Suppressor macrophage treated with lipopolysaccharide for 4 hours (primary cell): ENCODE results near the gene PAX2.

Experiments
- DNase-seq: peaks from one replicate; pipeline ENCODE4 v3.0.0-alpha.2; 2020

Gene PAX2

DNA sequence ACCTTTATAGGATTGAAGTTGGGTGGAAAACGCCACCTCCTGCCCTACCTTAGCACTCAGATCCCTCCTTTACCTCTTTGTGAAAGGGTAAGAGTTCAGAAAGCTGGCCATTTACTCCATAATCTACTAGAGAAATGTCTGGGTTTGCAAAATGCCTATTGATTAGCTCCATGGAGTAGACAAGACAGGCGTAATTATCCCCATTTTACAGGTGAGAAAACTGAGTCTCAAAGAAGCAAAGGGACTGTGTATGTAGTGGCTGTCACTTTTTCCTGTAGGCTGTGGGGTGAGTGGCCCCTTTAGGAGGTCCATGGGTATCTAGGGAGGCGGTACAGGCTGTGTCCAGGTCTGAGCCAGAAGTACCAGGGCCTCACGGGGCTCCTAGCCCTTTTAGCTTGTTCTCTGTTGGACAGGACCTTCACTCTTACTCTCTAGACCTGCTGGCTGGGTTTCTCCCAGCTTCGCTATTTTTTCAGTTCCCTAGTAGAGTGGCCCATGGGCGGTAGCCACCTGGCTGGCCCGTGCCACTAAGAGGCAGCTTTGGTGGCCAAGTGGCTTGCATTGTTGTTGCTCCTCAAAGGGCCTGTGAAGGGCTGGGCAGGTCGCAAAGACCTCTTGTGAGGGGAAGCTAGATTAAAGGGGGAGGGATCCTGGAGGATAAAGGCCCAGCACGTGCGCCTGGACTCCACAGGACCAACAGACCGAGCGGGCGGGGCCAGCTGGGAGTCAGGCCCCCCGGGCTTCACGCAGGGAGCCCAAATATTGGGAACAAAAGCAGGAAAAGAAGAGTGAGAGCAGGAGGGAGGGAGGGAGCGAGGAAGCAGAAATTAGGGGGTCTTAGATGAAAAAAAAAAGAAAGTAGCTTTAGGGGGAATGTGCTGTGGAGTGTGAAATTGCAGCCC, 4.7 kb upstream of the PAX2 start:
- DNase-seq, result no peak

DNA sequence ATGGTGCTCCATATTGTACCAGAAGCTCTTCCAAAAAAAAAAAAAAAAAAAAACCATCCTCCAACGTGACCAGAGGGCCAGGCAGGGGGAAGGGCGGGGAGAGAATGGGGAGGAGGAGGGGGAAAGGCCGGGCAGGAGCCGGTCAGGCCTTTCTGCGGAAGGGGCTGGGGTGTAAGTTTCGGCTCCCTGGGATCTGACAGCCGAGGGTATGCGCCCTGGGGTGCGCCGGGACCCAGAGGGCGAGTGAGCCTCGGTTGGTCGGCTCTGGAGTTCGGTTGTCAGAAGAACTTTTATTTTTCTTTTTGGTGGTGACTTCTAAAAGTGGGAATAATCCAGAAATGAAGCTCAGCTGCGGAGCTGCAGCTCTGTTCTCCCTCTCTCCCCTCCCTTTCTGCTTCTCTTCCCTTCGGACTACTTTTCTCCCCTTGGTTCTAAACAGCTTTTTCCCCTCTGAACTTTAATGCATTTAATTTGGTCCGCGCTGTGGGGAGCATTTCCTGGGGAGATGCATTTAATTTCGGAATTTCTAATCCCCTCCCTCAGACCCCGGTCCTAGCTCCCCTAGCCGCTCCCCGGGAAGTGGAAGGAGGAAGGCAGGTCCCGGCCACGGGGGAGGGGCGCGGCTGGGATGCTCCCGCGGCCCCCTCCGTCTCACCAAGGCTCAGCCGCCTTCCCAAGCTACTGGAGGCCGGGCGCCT, 3.9 kb upstream of the PAX2 start:
- DNase-seq, result no peak

GRCh38 chr10:100742076-100742771, 3.2 kb upstream of the PAX2 start:
- no peak for DNase-seq

DNA sequence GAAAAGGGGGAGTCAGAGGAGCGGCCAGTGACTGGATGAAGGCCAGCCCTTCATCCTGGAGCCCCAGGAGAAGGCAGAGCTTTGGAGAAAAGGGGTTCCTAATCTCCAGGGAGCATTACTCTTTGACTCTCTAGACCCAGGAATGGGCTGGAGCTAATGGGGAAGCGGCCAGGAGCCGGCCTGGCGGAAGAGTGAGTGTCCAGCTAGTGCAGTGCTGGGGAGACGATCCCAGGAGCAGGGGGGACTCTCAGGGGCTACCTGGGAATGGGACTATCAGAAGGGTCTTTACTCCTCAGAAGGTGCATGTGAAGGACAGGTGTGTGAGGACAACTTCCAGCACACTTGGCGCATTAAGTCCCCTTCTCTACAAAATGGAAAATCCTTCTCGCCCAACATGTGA, 2.4 kb upstream of the PAX2 start:
- DNase-seq, result no peak

GRCh38 chr10:100743626-100744135, 1.7 kb upstream of the PAX2 start:
- DNase-seq, result peak; percentile 84

DNA sequence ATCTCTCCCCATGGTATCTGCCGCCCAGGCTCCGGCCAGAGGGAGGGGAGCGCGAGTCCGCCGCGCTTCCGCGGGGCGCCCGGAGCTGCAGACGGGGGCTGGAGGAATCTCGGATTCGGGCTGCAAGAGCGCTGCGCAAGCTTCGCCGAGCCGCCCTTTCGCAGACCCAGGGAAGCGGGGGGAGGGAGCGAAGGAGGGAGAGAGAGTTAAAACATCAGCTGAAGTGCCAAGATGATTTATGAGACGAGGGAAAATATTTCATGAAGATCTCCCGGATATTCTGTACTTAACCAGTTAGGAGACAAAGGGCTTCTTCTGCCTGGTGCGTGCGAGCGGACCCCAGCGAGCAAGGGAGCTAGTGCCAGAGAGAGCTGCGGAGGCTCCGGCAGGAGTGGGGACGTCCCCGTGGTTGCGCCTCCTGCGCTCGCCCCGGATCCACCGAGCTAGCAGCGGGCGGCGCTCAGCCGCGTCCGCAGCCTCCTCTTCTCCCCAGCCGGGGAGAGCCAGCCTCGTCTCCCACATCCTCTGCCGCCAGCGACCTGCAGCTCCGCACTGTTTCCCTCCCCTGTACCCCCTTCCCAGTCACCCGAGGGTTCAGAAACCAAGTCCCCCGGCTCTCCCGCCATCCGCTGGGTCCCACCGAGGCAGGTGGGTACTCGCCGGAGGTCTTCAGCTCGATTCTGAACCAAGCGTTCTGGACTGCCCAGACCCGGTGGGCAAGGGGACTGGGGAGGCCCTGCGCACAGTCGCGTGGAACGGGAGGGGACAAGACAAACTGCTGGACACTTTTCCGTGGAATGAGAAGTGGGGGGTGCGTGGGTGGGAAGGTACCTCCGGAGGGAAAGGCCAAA, 1.0 kb upstream of the PAX2 start:
- no peak for DNase-seq

GRCh38 chr10:100745882-100746783, 751 bp downstream of the PAX2 start:
- DNase-seq, result no peak

DNA sequence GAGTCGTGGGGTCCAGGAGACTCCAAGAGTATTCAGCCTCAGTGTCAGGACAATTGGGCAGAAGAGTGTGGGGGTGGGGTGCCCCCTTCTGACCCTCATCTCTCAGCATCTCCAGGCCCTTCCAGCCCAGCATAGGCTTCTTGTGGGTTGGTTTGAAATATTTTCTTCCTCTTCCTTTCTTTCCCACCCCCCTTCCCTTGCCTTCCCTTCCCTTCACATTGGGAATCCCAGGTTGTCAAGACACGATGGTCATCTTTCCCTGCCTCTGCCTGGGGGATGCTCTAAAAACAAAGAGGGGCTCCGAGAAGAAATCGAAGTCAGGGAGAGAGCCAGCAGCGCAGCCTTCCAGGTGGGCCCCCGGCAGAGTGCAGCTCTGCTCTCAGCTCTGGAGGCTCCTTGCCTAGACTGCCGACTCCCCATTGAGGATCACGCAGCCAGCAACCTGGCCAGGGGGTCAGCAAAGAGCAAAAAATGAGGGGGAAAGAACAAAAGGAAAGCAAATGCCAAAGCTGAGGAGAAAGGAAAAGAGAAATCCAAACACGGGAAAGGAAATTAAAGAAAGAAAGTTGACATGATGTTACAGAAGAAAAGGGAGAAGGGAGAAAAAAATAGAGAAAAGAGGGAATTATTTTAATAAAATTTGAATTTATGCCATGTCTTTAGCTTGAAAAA, 1.5 kb downstream of the PAX2 start:
- DNase-seq, result no peak

DNA sequence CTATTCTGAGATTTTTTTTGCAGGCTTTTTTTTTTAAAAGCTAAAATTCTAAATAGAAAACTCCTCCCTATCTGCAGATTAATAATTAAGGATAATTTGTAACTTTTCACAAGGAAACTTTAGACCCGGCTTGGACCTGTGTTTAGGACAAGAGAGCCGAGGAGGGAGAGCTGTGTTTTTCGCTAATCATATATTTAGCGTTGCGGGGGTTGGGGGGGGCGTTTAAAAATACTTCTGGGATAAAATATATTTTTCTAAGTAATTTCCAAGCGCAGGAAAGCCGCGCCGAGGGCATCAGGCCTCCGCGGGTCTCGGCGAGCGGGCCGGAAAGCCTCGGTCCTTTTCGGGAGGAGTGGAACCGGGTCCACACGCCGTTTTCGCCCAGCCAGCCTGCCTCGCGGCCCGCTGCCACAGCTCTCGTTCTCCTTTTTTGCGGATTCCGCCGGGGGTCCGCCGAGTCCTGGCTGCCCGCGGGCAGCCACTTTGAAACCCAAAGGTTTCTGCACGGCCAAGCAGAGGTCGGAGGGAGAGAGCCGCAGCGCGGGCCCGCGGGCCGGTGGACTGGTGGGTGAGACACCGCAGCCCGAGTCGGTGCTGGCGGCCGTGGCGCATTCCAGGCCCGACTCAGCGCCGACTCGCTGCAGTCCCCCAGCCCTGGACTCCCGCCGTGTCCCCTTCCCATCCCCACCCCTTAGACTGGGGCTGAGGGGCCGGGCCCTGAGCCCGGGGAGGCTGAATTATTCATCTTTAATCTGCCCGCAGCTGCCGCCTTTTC, 2.3 kb downstream of the PAX2 start:
- no peak for DNase-seq

DNA sequence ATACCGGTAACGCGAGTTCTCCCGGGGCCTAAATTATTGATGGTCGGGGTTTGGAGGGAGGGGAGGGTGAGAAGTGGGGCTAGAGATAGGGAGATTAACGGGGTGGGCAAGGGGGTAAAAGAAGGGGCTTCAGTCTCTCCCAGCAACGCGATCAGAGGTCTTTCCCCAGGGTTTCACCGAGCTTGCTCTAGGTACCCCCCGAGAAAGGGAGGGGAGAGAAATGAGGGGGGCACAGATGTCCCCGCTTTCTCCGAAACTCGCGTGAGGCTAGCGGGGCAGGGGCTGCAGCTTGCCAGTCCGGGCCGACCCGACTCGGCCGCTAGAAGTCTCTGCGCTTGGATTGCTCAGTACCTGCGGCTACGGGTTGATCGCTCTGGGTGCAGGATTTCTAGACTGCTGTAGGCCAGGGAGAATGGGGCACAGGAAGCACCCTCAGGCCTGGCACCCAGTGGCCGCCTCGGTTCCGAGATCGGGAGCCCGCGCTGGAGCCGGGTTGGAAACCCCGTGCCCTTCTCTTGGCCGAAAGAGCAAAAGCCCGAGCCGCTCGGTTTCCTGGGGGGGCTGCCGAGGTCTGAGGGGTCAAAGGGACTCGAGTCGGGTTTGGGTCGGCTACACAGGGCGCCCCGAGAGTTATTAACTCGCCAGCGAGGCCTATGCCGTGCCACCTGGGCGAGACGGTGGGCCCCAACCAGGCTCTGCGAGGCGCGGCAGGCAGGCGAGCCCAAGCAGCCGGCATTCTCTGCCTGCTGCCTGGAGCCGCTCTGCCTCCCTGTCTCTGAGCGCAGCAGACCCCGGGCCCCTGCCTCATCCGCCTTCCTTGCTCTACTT, 3.1 kb downstream of the PAX2 start:
- DNase-seq, result no peak

DNA sequence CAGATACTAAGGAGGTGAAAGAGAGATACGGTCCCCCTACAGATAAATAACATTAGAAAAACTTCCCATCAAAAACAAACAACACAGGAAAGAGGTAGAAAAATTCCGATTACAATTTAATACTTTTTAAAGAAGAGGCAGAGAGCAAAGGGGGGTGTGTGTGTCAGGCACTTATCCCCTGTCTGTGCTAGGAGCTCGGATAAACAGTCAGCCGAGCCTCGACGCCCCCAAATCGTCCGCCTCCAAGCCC, 3.6 kb downstream of the PAX2 start:
- no peak for DNase-seq

DNA sequence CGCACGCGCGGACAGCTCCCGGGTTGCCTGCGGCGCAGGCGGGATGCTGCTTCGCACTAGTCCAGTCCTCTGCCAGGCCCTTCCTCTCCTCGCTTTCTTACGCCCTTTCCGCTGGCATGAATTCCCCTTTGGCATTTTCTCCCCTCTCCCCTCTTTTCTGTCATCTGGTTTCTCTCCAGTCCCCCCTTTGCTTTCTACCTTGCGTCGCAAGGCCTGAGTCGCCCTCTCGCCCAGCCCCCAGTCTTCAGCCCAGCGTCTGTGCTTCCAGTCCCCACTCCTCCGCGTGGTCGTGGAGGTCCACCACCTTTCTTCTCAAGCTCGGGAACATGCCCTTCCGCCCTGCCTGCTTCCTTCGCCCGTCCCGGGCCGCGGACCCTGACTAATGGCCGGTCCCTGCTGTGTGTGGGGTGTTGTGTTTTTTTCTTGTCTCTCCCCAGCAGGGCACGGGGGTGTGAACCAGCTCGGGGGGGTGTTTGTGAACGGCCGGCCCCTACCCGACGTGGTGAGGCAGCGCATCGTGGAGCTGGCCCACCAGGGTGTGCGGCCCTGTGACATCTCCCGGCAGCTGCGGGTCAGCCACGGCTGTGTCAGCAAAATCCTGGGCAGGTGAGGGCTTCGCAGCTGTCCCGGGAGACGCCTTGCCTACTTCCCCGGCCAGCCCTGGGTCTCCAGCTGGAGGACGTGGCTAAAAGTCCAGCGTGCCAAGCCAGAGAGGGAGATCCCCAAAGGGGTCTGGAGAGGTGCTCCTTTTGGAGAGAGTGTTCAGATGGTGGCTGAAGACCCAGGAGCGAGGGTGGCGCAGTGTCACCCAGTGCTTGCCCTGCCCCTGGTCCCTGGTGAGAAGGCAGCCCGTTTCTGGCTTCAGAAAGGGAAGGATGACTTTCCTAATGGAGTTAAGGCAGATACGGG, 4.2 kb downstream of the PAX2 start:
- no peak for DNase-seq

DNA sequence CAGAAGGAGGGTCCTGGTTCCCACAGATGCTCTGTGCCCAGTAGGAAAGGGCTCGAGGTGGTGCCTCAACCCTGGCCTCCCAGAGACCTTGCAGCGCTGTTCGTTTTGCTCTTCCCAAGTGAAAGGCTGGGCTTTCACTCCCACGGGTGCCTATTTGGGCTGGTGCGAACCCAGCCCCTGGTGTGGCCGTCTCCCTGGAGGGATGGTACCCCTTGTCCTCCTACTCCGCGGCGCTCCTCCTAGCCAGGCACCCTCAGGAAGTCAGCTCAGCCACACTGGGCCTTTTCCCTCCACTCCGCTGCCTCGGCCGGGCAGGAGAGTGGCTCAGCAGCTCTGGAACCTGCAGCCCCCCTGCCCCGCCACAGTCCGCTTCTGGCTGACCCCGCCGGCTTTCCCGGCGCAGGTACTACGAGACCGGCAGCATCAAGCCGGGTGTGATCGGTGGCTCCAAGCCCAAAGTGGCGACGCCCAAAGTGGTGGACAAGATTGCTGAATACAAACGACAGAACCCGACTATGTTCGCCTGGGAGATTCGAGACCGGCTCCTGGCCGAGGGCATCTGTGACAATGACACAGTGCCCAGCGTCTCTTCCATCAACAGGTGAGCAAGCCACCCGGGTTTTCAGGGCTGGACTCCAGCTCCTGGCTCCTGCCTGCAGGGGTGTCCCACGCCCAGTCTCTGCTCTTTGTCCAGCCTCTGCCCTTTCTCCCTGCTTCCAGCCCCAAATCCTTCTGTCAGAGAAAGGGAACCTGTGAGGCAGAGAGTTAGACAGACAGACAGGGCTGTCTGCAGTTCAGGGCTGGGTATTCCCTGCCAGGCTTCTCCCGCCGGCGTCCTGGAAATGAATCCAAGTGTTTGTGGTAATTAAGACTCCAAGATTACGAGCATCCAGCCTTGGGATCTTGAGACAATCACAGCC, 5.2 kb downstream of the PAX2 start:
- DNase-seq, result no peak

DNA sequence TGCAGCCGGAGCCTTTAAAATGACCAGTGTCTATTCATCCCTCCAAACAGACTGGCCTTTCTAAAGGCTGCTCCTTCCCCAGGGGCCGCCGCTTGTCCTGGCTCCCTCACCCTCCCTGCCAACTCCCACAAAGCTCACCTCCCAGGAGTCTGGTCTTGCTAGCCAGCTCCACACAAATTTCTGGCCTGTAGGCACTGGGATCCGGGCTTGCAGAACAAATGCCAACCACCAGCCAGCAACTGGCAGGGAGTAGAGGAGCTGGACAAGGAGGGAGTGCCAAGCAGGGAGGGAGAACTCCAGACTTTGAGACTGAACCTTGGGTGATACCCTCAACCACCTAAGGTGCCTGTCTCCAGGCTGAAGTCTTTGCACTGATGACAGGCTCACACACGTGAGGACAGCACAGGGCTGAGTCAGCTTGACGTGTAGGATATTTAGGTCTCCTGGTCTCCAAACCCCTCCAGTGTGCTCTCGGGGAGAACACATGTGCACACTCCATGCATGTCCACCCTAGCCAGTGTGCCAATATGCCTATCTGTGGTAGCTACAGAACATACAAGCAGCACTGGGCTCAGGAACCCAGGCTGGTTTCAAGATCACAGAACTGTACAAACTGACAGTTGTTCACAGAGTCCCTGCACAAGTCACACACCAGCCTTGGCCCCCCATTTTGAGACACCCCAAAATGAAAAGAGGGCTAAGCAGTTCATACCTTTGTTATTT, 6.0 kb downstream of the PAX2 start:
- no peak for DNase-seq

- DNase-seq, result no peak
Measured at GRCh38 chr10:100755821-100756220, 10.4 kb downstream of the PAX2 start.

GRCh38 chr10:100759331-100759730, 13.9 kb downstream of the PAX2 start:
- DNase-seq, result no peak
